MCF 10A (cell line): ENCODE data around the gene GPT2. TPM values are rescaled to one million over a fixed set of nuclear protein-coding genes. Genes with fewer than 3 reads are reported as not detected.

Source experiments
- BruUV-seq: library from RNA; stranded (reverse); fragments of 400-500 nt; replicated peaks from 2 replicates; lab custom pipeline; 2021; lab: Mats Ljungman, UMichigan
- CTCF ChIA-PET: fragments of 300-600 bp; sonication (Branson Sonifier 250); formaldehyde crosslinking; extraction: SDS; loops from one replicate; lab custom pipeline; 2021; ENCODE audit warnings: antibody characterized with exemption, inconsistent platforms; lab: Yijun Ruan, JAX
- POLR2A ChIA-PET: fragments of 300-600, 350-650 bp; sonication (Branson Sonifier 250); formaldehyde crosslinking; extraction: SDS; loops from one replicate; lab custom pipeline; 2020; ENCODE audit warnings: antibody characterized with exemption, inconsistent platforms; lab: Yijun Ruan, JAX
- DNase-seq: peaks from one replicate; pipeline ENCODE4 v3.0.0-alpha.2; 2018; ENCODE audit not compliant: unreplicated experiment
- H3K27ac Mint-ChIP-seq: one replicate; pipeline ENCODE4 v1.8.0; 2022; ENCODE audit warnings: mild to moderate bottlenecking, low read depth, mixed read lengths; ENCODE audit not compliant: unreplicated experiment
- H3K27me3 Mint-ChIP-seq: one replicate; pipeline ENCODE4 v1.8.0; 2022; ENCODE audit warnings: mixed read lengths; ENCODE audit not compliant: insufficient read depth, unreplicated experiment
- H3K36me3 Mint-ChIP-seq: one replicate; pipeline ENCODE4 v1.8.0; 2022; ENCODE audit warnings: mild to moderate bottlenecking, moderate library complexity, mixed read lengths; ENCODE audit not compliant: insufficient read depth, unreplicated experiment
- H3K4me1 Mint-ChIP-seq: one replicate; pipeline ENCODE4 v1.8.0; 2022; ENCODE audit warnings: mixed read lengths; ENCODE audit not compliant: insufficient read depth, unreplicated experiment
- H3K4me3 Mint-ChIP-seq: one replicate; pipeline ENCODE4 v1.8.0; 2022; ENCODE audit warnings: mild to moderate bottlenecking, moderate library complexity, mixed read lengths; ENCODE audit not compliant: unreplicated experiment
- H3K9me3 Mint-ChIP-seq: one replicate; pipeline ENCODE4 v1.8.0; 2022; ENCODE audit warnings: mixed read lengths; ENCODE audit not compliant: unreplicated experiment
- CTCF ChIP-seq: fragments of 200-600 bp; IDR thresholded peaks from one replicate; pipeline ENCODE4 v1.8.0; 2022; ENCODE audit warnings: antibody characterized with exemption, mild to moderate bottlenecking; ENCODE audit not compliant: unreplicated experiment
- intact Hi-C: fragments of 100-400 bp; cut with micrococcal nuclease; formaldehyde crosslinking; loops from 2 replicates; pipeline ENCODE4 v1.14.1; 2022
- total RNA-seq: library from RNA; stranded (reverse); gene quantifications from 2 replicates; pipeline ENCODE4 v1.2.3, GENCODE V29; 2022

The GPT2 gene
- total RNA-seq, 1 experiment from 2014 or later, result 60.6 TPM

GRCh38 chr16:46886764-46887523 lies 2.8 kb downstream of the GPT2 start:
- no peak for TF ChIP-seq CTCF
- Mint-ChIP-seq H3K4me3 (peak overlapping the region; percentile 73), H3K4me1 (peaks cover 29% of the 10 kb centered on the region), H3K27ac (peak overlapping the region; percentile 90), H3K9me3 (no peaks in the 10 kb centered on the region), H3K27me3 (no peaks in the 10 kb centered on the region), H3K36me3 (peaks cover 16% of the 10 kb centered on the region)
- POLR2A ChIA-PET, result interaction anchor here (0.6 to 4.1 kb wide), 4 partner anchors 27 to 86 kb away, joined by 3 to 24 read pairs (median 4); partner anchors contain the start of gene DNAJA2
- no peak for DNase-seq
- BruUV-seq, result no TSS peak
- intact Hi-C loops, result no loop called here
- CTCF ChIA-PET, result interaction anchor here (0.6 to 5.8 kb wide), 12 partner anchors 12 to 325 kb away, joined by 3 to 59 read pairs (median 4); no protein-coding TSS in a partner anchor

- intact Hi-C loops, result no loop called here
- no peak for DNase-seq
- Mint-ChIP-seq H3K27ac (no peak overlapping the region), H3K4me3 (no peak overlapping the region), H3K27me3 (no peaks in the 10 kb centered on the region), H3K36me3 (peaks cover 22% of the 10 kb centered on the region), H3K4me1 (peaks cover 32% of the 10 kb centered on the region), H3K9me3 (no peaks in the 10 kb centered on the region)
- ChIA-PET CTCF (interaction anchor here (0.7 to 5.8 kb wide), 7 partner anchors 13 to 35 kb away, joined by 3 to 59 read pairs (median 4); no protein-coding TSS in a partner anchor), POLR2A (interaction anchor here (0.6 to 4.1 kb wide), 3 partner anchors 27 to 85 kb away, joined by 3 to 24 read pairs (median 4); partner anchors contain the start of gene DNAJA2)
- TF ChIP-seq CTCF, result no peak
- BruUV-seq, result no TSS peak
Measured at GRCh38 chr16:46887524-46887854, 3.3 kb downstream of the GPT2 start.

GRCh38 chr16:46889245-46889941 lies 5.2 kb downstream of the GPT2 start:
- Mint-ChIP-seq H3K4me1 (peaks cover 26% of the 10 kb centered on the region), H3K27ac (no peak overlapping the region), H3K4me3 (no peak overlapping the region), H3K36me3 (peaks cover 22% of the 10 kb centered on the region), H3K9me3 (no peaks in the 10 kb centered on the region), H3K27me3 (no peaks in the 10 kb centered on the region)
- POLR2A ChIA-PET, result no interaction called here
- intact Hi-C loops, result no loop called here
- TF ChIP-seq CTCF, result no peak
- CTCF ChIA-PET, result interaction anchor here (0.6 to 5.8 kb wide), 8 partner anchors 9 to 165 kb away, joined by 3 to 59 read pairs (median 3); no protein-coding TSS in a partner anchor
- DNase-seq, result no peak
- no TSS peak for BruUV-seq

GRCh38 chr16:46889942-46890300 lies 5.8 kb downstream of the GPT2 start:
- Mint-ChIP-seq H3K36me3 (peaks cover 24% of the 10 kb centered on the region), H3K27me3 (no peaks in the 10 kb centered on the region), H3K27ac (no peak overlapping the region), H3K9me3 (no peaks in the 10 kb centered on the region), H3K4me1 (peaks cover 24% of the 10 kb centered on the region), H3K4me3 (no peak overlapping the region)
- ChIA-PET POLR2A (no interaction called here), CTCF (interaction anchor here (0.6 to 5.8 kb wide), 6 partner anchors 17 to 166 kb away, joined by 3 to 59 read pairs (median 4); no protein-coding TSS in a partner anchor)
- no TSS peak for BruUV-seq
- intact Hi-C loops, result no loop called here
- no peak for TF ChIP-seq CTCF
- DNase-seq, result no peak
